ENCODE results near the gene IGF2BP3.

IGF2BP3 gene

GRCh38 chr7:23477962-23478866, 7.9 kb upstream of the IGF2BP3 start:
- Histone ChIP-seq H3K36me3 (ENCODE audit: control insufficient read depth, low read depth, low read length) (no peaks in the 10 kb centered on the region), H3K27ac (ENCODE audit: low read length) (no peak overlapping the region), H3K27me3 (ENCODE audit: control insufficient read depth, insufficient read depth, low read length) (no peaks in the 10 kb centered on the region), H3K9ac (ENCODE audit: low read length) (no peak overlapping the region), H3K4me3 (ENCODE audit: low read length) (no peak overlapping the region), H3K9me3 (ENCODE audit: control insufficient read depth, low read depth, low read length) (no peaks in the 10 kb centered on the region), H3K4me1 (ENCODE audit: control insufficient read depth, low read depth, low read length) (peaks cover 13% of the 10 kb centered on the region)

DNA sequence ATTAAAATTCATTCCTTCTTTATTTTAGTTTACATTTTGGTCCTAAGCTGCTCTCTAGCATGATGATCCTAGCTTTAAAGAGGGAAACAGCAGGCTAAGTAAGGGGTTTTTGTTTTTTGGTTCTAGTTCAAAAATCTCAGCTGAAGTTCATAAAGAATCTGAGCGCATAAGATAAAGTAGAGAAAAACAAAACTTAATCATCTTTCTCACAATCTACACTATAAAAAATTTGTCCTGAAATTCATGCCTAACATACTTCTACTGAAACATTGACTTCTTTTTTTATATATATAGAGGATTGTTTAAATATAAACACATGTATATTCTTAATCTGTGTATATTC, 6.8 kb upstream of the IGF2BP3 start:
- peaks cover 21% of the 10 kb centered on the region for H3K4me1 ChIP-seq (ENCODE audit: control insufficient read depth, low read depth, low read length)
- no peaks in the 10 kb centered on the region for H3K36me3 ChIP-seq (ENCODE audit: control insufficient read depth, low read depth, low read length)
- no peaks in the 10 kb centered on the region for H3K27me3 ChIP-seq (ENCODE audit: control insufficient read depth, insufficient read depth, low read length)
- H3K4me3 ChIP-seq (ENCODE audit: low read length), result peak overlapping the region; percentile 94
- H3K9ac ChIP-seq (ENCODE audit: low read length), result peak overlapping the region; percentile 94
- H3K9me3 ChIP-seq (ENCODE audit: control insufficient read depth, low read depth, low read length), result no peaks in the 10 kb centered on the region
- H3K27ac ChIP-seq (ENCODE audit: low read length), result peak overlapping the region; percentile 55

- peak overlapping the region; percentile 94 for H3K9ac ChIP-seq (ENCODE audit: low read length)
- H3K9me3 ChIP-seq (ENCODE audit: control insufficient read depth, low read depth, low read length), result no peaks in the 10 kb centered on the region
- H3K27ac ChIP-seq (ENCODE audit: low read length), result peak overlapping the region; percentile 55
- H3K36me3 ChIP-seq (ENCODE audit: control insufficient read depth, low read depth, low read length), result no peaks in the 10 kb centered on the region
- no peaks in the 10 kb centered on the region for H3K27me3 ChIP-seq (ENCODE audit: control insufficient read depth, insufficient read depth, low read length)
- H3K4me1 ChIP-seq (ENCODE audit: control insufficient read depth, low read depth, low read length), result peaks cover 21% of the 10 kb centered on the region
- peak overlapping the region; percentile 94 for H3K4me3 ChIP-seq (ENCODE audit: low read length)
Observed at GRCh38 chr7:23476286-23477156, 6.2 kb upstream of the IGF2BP3 start.

DNA sequence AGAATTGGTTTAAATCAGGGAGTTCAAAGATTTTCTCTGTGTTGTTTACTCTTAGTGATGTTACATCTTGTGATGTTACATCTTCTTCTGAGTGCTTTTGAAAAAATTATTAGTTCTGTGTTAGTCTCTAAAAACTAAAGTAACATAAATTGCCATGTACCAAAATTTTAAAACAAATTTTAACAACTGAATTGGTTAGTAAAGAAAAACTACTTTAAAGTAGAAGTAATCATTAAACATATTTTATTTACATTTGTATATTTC, 5.2 kb upstream of the IGF2BP3 start:
- H3K4me3 ChIP-seq (ENCODE audit: low read length), result peak overlapping the region; percentile 94
- H3K9me3 ChIP-seq (ENCODE audit: control insufficient read depth, low read depth, low read length), result no peaks in the 10 kb centered on the region
- H3K27ac ChIP-seq (ENCODE audit: low read length), result peak overlapping the region; percentile 93
- H3K4me1 ChIP-seq (ENCODE audit: control insufficient read depth, low read depth, low read length), result peaks cover 21% of the 10 kb centered on the region
- H3K36me3 ChIP-seq (ENCODE audit: control insufficient read depth, low read depth, low read length), result no peaks in the 10 kb centered on the region
- peak overlapping the region; percentile 94 for H3K9ac ChIP-seq (ENCODE audit: low read length)
- H3K27me3 ChIP-seq (ENCODE audit: control insufficient read depth, insufficient read depth, low read length), result no peaks in the 10 kb centered on the region

DNA sequence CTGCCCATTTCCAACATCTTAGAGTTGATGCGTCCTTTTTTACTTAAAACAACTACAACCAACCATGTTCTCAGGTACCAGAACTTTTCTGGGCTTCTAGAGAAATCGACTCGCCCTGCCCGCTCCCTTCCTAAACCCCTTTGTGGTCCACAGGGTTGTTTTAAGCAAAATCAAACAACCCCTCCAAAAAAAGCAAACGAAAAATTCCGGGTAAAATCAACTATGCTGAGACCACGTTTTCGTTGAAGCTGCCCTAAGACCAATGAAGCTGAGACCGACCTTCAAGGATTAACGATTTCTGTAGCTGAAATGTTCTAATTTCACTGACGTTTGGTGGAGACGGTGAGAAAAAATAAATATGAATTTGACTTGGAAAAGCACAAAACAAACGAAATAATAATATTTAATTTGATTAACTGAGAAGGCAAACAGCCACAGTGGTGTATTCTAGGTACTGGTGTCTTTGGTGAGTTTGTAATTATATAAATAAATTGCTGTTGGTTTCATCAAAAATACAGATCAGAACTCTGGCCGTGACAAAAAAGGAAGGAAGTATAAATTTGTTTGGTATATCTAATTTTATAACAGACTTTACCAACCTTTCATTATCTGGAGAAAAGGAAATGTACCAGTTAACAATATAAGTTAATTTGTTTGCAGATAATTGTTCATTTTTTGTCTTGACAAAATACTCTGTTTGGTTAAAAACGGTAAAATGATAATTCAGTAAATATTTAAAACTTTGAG, 4.7 kb upstream of the IGF2BP3 start:
- Histone ChIP-seq H3K4me3 (ENCODE audit: low read length) (peak overlapping the region; percentile 94), H3K9ac (ENCODE audit: low read length) (peak overlapping the region; percentile 94), H3K27me3 (ENCODE audit: control insufficient read depth, insufficient read depth, low read length) (no peaks in the 10 kb centered on the region), H3K4me1 (ENCODE audit: control insufficient read depth, low read depth, low read length) (peaks cover 21% of the 10 kb centered on the region), H3K36me3 (ENCODE audit: control insufficient read depth, low read depth, low read length) (no peaks in the 10 kb centered on the region), H3K27ac (ENCODE audit: low read length) (peak overlapping the region; percentile 93), H3K9me3 (ENCODE audit: control insufficient read depth, low read depth, low read length) (no peaks in the 10 kb centered on the region)

GRCh38 chr7:23474094-23474828, 4.0 kb upstream of the IGF2BP3 start:
- peak overlapping the region; percentile 94 for H3K9ac ChIP-seq (ENCODE audit: low read length)
- no peaks in the 10 kb centered on the region for H3K36me3 ChIP-seq (ENCODE audit: control insufficient read depth, low read depth, low read length)
- no peaks in the 10 kb centered on the region for H3K9me3 ChIP-seq (ENCODE audit: control insufficient read depth, low read depth, low read length)
- H3K27ac ChIP-seq (ENCODE audit: low read length), result peak overlapping the region; percentile 93
- H3K4me1 ChIP-seq (ENCODE audit: control insufficient read depth, low read depth, low read length), result peaks cover 21% of the 10 kb centered on the region
- peak overlapping the region; percentile 94 for H3K4me3 ChIP-seq (ENCODE audit: low read length)
- H3K27me3 ChIP-seq (ENCODE audit: control insufficient read depth, insufficient read depth, low read length), result no peaks in the 10 kb centered on the region

GRCh38 chr7:23473844-23474093, 3.5 kb upstream of the IGF2BP3 start:
- Histone ChIP-seq H3K9ac (ENCODE audit: low read length) (peak overlapping the region; percentile 94), H3K27ac (ENCODE audit: low read length) (peak overlapping the region; percentile 91), H3K36me3 (ENCODE audit: control insufficient read depth, low read depth, low read length) (no peaks in the 10 kb centered on the region), H3K27me3 (ENCODE audit: control insufficient read depth, insufficient read depth, low read length) (no peaks in the 10 kb centered on the region), H3K4me1 (ENCODE audit: control insufficient read depth, low read depth, low read length) (peaks cover 21% of the 10 kb centered on the region), H3K9me3 (ENCODE audit: control insufficient read depth, low read depth, low read length) (no peaks in the 10 kb centered on the region), H3K4me3 (ENCODE audit: low read length) (peak overlapping the region; percentile 94)

DNA sequence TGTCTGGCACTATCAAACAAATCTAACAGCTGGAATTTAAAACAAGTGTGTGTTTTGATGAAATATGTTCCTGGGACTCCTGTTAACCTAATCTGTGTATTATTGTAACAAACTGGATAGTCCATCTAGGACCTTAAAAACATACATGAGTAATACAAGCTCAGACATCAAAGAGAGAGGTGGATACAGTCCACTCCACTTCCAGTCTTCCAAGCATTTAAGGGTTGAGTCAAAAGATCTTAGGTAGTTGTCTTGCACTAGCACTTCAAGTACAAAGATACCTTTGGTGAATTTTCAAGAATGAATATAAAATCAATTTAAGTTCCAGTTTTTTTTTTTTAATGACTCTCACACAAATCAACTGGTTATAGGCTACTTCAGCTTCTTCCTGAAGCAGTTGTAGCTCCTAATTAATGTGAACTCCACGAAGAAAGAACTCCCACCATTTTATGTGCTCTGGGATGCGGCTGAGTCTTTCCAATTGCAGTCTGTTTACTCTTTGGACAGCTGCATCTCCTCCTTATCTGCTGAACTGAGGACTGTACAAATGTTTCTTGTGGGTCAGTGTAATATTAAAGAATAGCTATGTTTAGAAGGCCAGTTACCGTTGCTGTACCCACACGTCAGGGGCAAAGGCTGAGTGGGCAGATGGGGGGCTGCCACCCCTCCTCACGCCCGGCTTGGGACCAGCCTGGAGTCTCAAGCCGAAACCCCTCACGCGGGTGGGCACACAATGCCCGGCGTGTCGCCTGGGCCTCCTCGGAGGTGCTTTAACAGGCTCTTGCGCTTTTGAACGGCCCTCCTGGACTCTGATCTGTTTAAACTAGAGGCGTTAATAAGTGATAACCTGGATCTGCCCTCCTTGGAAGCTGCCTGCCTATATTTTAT, 2.9 kb upstream of the IGF2BP3 start:
- Histone ChIP-seq H3K27ac (ENCODE audit: low read length) (peak overlapping the region; percentile 91), H3K36me3 (ENCODE audit: control insufficient read depth, low read depth, low read length) (no peaks in the 10 kb centered on the region), H3K4me1 (ENCODE audit: control insufficient read depth, low read depth, low read length) (peaks cover 21% of the 10 kb centered on the region), H3K4me3 (ENCODE audit: low read length) (peak overlapping the region; percentile 94), H3K9ac (ENCODE audit: low read length) (peak overlapping the region; percentile 94), H3K9me3 (ENCODE audit: control insufficient read depth, low read depth, low read length) (no peaks in the 10 kb centered on the region), H3K27me3 (ENCODE audit: control insufficient read depth, insufficient read depth, low read length) (no peaks in the 10 kb centered on the region)

- peaks cover 20% of the 10 kb centered on the region for H3K4me1 ChIP-seq (ENCODE audit: control insufficient read depth, low read depth, low read length)
- peak overlapping the region; percentile 94 for H3K4me3 ChIP-seq (ENCODE audit: low read length)
- H3K27me3 ChIP-seq (ENCODE audit: control insufficient read depth, insufficient read depth, low read length), result no peaks in the 10 kb centered on the region
- no peaks in the 10 kb centered on the region for H3K36me3 ChIP-seq (ENCODE audit: control insufficient read depth, low read depth, low read length)
- H3K9ac ChIP-seq (ENCODE audit: low read length), result peak overlapping the region; percentile 94
- H3K27ac ChIP-seq (ENCODE audit: low read length), result peak overlapping the region; percentile 91
- H3K9me3 ChIP-seq (ENCODE audit: control insufficient read depth, low read depth, low read length), result no peaks in the 10 kb centered on the region
Observed at GRCh38 chr7:23472556-23472955, 2.3 kb upstream of the IGF2BP3 start.

- H3K9me3 ChIP-seq (ENCODE audit: control insufficient read depth, low read depth, low read length), result no peaks in the 10 kb centered on the region
- H3K4me3 ChIP-seq (ENCODE audit: low read length), result peak overlapping the region; percentile 94
- peak overlapping the region; percentile 94 for H3K9ac ChIP-seq (ENCODE audit: low read length)
- peaks cover 15% of the 10 kb centered on the region for H3K4me1 ChIP-seq (ENCODE audit: control insufficient read depth, low read depth, low read length)
- no peaks in the 10 kb centered on the region for H3K36me3 ChIP-seq (ENCODE audit: control insufficient read depth, low read depth, low read length)
- H3K27ac ChIP-seq (ENCODE audit: low read length), result peak overlapping the region; percentile 12
- H3K27me3 ChIP-seq (ENCODE audit: control insufficient read depth, insufficient read depth, low read length), result no peaks in the 10 kb centered on the region
Observed at GRCh38 chr7:23472046-23472445, 1.8 kb upstream of the IGF2BP3 start.
